Measurements from ENCODE around the gene GARIN6.

GARIN6 gene

GRCh38 chr12:99609455-99610181, 37.9 kb upstream of the GARIN6 start:
- TF ChIP-seq, protein P1, sequence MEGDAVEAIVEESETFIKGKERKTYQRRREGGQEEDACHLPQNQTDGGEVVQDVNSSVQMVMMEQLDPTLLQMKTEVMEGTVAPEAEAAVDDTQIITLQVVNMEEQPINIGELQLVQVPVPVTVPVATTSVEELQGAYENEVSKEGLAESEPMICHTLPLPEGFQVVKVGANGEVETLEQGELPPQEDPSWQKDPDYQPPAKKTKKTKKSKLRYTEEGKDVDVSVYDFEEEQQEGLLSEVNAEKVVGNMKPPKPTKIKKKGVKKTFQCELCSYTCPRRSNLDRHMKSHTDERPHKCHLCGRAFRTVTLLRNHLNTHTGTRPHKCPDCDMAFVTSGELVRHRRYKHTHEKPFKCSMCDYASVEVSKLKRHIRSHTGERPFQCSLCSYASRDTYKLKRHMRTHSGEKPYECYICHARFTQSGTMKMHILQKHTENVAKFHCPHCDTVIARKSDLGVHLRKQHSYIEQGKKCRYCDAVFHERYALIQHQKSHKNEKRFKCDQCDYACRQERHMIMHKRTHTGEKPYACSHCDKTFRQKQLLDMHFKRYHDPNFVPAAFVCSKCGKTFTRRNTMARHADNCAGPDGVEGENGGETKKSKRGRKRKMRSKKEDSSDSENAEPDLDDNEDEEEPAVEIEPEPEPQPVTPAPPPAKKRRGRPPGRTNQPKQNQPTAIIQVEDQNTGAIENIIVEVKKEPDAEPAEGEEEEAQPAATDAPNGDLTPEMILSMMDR (IDR thresholded peaks at IDR 0.05; ENCODE audit: low read length) = no peak
- no peak for TF ChIP-seq EZH2 (IDR thresholded peaks at IDR 0.05; ENCODE audit: borderline replicate concordance, low read length)
- Histone ChIP-seq H3F3A (ENCODE audit: insufficient read depth, low read length) (no peaks in the 10 kb centered on the region), H3K27me3 (ENCODE audit: insufficient read depth, low read length) (no peaks in the 10 kb centered on the region), H3K79me2 (ENCODE audit: insufficient read depth, low read length) (no peaks in the 10 kb centered on the region), H3K27ac (ENCODE audit: low read depth, low read length, poor library complexity, severe bottlenecking) (no peak overlapping the region), H3K4me3 (ENCODE audit: low read depth, low read length, poor library complexity, severe bottlenecking) (no peak overlapping the region), H3K4me1 (ENCODE audit: insufficient read depth, low read length, severe bottlenecking) (peaks cover 24% of the 10 kb centered on the region), H3K9me2 (ENCODE audit: low read depth, low read length) (no peaks in the 10 kb centered on the region), H2AFZ (ENCODE audit: low read length) (no peak overlapping the region), H3K4me2 (ENCODE audit: low read length) (no peak overlapping the region), H3K9ac (ENCODE audit: low read length) (no peak overlapping the region), H3K9me3 (ENCODE audit: low read length) (no peaks in the 10 kb centered on the region), H4K20me1 (ENCODE audit: insufficient read depth, low read length) (no peaks in the 10 kb centered on the region), H3K36me3 (ENCODE audit: insufficient read depth, low read length) (no peaks in the 10 kb centered on the region)

DNA sequence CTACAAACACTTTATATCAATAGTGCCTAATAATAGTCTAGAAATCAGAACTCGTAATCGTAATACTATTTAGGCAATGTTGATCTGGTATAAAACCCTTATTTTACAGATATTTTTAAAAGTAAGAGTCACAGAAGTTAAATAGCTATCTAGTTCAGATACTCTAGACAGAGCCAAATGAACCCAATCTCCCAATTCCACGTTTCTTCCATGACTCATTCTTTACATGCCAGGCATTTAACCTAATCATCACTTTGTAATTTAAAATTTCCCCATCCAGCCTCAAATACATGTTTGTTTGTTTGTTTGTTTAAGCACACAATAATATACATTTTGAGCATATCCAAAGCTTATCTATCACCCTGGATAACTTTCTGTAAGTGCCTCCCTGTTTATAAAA, 36.4 kb upstream of the GARIN6 start:
- H4K20me1 ChIP-seq (ENCODE audit: insufficient read depth, low read length) = no peaks in the 10 kb centered on the region
- no peaks in the 10 kb centered on the region for H3K9me3 ChIP-seq (ENCODE audit: low read length)
- no peaks in the 10 kb centered on the region for H3K79me2 ChIP-seq (ENCODE audit: insufficient read depth, low read length)
- H3K9me2 ChIP-seq (ENCODE audit: low read depth, low read length) = no peaks in the 10 kb centered on the region
- no peaks in the 10 kb centered on the region for H3F3A ChIP-seq (ENCODE audit: insufficient read depth, low read length)
- H3K4me3 ChIP-seq (ENCODE audit: low read depth, low read length, poor library complexity, severe bottlenecking) = no peak overlapping the region
- no peak overlapping the region for H3K27ac ChIP-seq (ENCODE audit: low read depth, low read length, poor library complexity, severe bottlenecking)
- H3K27me3 ChIP-seq (ENCODE audit: insufficient read depth, low read length) = no peaks in the 10 kb centered on the region
- H2AFZ ChIP-seq (ENCODE audit: low read length) = no peak overlapping the region
- no peaks in the 10 kb centered on the region for H3K36me3 ChIP-seq (ENCODE audit: insufficient read depth, low read length)
- TF ChIP-seq, protein P1 (IDR thresholded peaks at IDR 0.05; ENCODE audit: low read length) = no peak
- no peak for TF ChIP-seq EZH2 (IDR thresholded peaks at IDR 0.05; ENCODE audit: borderline replicate concordance, low read length)
- no peak overlapping the region for H3K4me2 ChIP-seq (ENCODE audit: low read length)
- no peak overlapping the region for H3K9ac ChIP-seq (ENCODE audit: low read length)
- H3K4me1 ChIP-seq (ENCODE audit: insufficient read depth, low read length, severe bottlenecking) = peaks cover 31% of the 10 kb centered on the region

DNA sequence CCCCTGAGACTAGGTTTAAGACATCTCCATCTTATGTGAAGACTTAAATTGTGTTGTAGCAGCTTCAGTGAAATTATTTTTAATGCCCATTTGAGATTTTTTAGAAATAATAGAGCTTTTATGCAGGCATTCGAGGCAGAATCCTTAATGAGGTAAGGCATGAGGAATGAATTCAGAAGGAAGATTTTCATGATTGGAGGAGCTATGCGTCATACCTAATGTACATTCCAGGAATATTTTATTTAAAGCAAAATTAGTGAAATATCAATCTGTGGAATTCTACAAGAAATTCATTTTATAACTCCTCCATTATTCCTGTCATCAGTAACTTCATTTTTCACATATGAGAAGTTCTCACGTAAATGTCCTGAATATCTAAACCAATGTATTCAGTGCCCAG, 36.0 kb upstream of the GARIN6 start:
- no peak overlapping the region for H2AFZ ChIP-seq (ENCODE audit: low read length)
- no peaks in the 10 kb centered on the region for H3K36me3 ChIP-seq (ENCODE audit: insufficient read depth, low read length)
- no peaks in the 10 kb centered on the region for H3F3A ChIP-seq (ENCODE audit: insufficient read depth, low read length)
- H3K4me1 ChIP-seq (ENCODE audit: insufficient read depth, low read length, severe bottlenecking) = peaks cover 31% of the 10 kb centered on the region
- no peak for TF ChIP-seq EZH2 (IDR thresholded peaks at IDR 0.05; ENCODE audit: borderline replicate concordance, low read length)
- TF ChIP-seq, protein P1 (IDR thresholded peaks at IDR 0.05; ENCODE audit: low read length) = no peak
- H3K9me2 ChIP-seq (ENCODE audit: low read depth, low read length) = no peaks in the 10 kb centered on the region
- H3K27ac ChIP-seq (ENCODE audit: low read depth, low read length, poor library complexity, severe bottlenecking) = no peak overlapping the region
- H3K79me2 ChIP-seq (ENCODE audit: insufficient read depth, low read length) = no peaks in the 10 kb centered on the region
- H3K4me2 ChIP-seq (ENCODE audit: low read length) = no peak overlapping the region
- H3K9me3 ChIP-seq (ENCODE audit: low read length) = no peaks in the 10 kb centered on the region
- no peaks in the 10 kb centered on the region for H4K20me1 ChIP-seq (ENCODE audit: insufficient read depth, low read length)
- no peaks in the 10 kb centered on the region for H3K27me3 ChIP-seq (ENCODE audit: insufficient read depth, low read length)
- H3K4me3 ChIP-seq (ENCODE audit: low read depth, low read length, poor library complexity, severe bottlenecking) = no peak overlapping the region
- no peak overlapping the region for H3K9ac ChIP-seq (ENCODE audit: low read length)
